GM04503 (cell line): ENCODE measurements around the gene ROBO2.

Experiments
- DNase-seq: peaks from one replicate; pipeline ENCODE4 v3.0.0-alpha.2; 2012; ENCODE audit warnings: low read depth

Gene ROBO2

DNA sequence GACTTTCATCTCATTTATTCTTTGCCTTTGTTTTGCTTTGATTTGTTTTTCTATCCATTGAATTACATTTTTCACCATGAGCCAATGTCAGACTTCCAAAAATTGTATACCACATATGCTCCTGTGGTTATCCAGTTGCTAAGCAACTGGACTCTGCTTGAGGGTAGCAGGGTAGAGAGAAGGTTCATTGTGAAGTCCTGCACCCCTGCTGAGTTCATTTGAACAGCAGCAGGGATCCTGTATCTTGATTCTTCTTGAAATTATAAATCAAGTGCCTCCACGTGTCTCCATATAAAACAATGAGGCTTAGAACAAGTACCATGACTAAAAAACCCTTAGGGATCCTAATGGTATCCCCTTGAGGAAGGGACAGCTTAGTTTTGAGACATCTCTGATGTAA, 449.3 kb downstream of the ROBO2 start:
- no peak for DNase-seq

DNA sequence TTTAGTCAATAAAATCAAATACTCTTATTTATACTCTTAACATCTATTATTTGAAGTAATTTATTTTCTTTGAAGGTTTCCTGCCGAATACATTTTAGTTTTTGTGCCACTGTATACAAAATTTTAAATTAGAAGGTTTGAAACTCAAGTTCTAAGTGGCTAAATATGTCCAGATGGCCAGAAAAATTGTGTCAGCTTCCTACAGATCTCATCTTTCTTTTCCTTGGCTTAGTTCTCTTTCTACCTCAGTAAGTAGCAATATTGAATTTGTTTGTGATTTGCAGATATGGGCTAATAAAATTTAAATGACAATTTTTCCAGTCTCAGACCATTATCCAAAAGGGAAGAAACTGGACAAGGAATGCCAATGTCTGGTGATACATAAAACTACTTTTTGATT, 452.1 kb downstream of the ROBO2 start:
- DNase-seq: no peak

DNA sequence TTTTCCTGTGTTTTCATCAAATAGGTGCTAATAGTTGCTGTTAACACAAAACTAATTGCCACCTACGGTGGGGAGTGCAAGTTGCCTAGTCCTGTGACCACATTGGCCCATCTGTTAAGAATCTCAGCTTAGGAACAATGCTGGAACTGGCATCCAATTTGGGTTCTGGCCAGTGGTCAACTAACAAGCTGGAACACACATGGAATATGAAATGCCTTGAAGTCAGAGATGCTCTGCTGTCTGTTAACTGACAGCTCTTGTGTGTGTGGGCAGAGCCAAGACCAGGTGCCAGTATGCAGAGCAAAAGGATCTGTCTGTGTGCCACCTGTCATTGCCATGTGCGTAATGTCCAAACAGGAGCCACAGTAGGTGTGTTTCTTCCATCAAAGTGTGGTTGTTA, 460.8 kb downstream of the ROBO2 start:
- no peak for DNase-seq

DNA sequence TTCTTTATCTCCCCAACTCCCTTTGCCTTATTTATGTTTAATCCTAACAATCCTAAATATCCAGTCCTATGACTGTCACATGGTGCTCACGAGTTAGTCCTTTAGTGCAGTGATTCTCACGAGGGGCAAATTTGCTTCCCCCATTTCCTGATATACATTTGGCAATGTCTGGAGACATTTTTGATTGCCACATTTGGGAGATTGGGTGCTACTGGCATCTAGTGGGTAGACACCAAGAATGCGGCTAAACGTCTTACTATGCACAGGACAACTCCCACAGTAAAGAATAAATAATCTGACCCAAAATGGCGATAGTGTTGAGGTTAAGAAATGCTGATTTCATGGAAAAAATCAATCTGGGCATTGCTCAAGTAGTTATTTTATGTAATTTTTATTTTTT, 466.5 kb downstream of the ROBO2 start:
- no peak for DNase-seq

DNA sequence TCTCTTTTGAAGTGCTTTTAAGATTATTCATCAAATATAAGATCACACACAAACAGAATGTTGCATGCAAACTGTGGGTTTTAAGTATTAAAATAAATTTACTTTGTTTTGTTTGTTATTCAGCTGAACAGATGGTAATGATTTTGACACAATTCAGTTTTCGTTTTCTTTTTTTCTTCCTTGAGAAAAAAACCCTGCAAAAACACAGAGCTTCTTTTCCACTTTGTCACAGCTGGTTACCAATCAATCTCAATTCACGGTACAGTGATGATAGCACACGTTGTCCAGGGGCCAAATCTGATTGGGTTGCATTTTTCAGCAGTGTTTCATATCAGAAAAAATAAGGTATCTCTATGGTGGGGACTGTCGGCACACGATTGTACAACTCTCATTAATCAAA, 473.6 kb downstream of the ROBO2 start:
- DNase-seq: peak; percentile 37

DNA sequence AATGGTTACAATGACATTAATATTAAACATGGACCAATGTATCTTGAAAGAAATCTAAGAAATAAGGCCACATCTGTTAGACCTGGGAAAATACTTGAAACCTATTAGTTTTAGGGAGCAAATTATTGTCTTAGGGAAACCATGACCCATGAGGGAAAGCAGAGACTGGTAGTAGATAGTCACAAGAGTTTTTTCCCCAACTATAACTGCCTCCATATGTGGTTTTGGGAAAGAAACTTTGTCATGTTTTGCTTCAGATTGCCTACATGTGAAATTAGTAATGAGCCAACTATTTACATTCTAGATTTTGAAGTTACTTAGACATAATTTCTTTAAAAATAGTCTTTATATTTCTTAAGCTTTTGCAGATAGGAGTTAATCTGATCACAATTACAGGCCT, 474.9 kb downstream of the ROBO2 start:
- no peak for DNase-seq

DNA sequence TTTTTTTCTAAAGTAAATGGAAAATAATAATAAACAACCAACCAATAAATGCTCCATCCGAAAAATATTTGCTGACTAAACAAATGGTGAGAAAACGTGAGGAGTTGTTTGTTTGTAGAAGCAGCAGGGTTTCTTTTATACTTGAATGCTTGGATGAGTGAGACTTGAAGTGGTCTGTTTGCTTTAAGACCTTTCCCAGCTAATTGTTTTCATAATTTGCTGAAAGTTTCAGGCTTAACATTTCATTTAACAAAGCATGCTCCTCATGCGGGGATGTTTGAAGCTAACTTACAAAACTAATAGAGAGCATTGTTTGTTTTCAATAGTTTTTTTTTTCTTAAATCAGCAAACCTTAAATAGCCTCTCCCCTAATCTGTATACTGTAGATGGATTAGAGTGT, 484.6 kb downstream of the ROBO2 start:
- no peak for DNase-seq

DNA sequence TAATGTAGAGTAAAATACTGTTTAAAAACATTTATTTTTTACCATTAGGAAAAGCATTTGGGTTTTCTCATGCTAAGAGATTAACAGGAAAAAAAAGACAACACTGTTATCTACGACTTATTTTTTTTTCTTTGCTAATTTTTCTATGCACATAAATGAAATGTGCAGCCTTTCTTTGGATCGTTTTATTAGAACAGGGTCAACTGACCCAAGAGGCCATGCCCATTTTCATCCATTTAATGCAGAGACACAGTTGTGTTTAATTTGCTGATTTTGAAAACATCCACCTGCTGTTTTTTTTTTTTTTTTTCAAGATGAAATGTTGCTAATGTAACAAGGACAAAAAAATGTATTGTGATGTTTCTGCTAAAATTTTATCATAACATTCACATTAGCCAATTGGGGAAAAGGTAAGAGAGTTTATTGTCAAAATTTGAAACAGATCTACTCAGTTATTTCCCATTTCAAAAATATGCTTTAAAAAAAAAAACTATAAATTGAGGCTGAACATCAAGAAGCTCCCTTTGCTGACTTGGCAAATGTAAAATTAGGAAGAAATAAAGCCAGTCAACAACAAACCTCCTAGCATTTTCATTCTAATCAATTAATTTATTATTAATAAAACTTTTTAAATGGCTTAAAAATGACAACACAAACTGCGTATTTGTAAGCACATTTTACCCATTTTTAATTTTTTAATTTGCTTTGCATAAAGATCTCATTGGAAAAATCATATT, 485.2 kb downstream of the ROBO2 start:
- no peak for DNase-seq

DNA sequence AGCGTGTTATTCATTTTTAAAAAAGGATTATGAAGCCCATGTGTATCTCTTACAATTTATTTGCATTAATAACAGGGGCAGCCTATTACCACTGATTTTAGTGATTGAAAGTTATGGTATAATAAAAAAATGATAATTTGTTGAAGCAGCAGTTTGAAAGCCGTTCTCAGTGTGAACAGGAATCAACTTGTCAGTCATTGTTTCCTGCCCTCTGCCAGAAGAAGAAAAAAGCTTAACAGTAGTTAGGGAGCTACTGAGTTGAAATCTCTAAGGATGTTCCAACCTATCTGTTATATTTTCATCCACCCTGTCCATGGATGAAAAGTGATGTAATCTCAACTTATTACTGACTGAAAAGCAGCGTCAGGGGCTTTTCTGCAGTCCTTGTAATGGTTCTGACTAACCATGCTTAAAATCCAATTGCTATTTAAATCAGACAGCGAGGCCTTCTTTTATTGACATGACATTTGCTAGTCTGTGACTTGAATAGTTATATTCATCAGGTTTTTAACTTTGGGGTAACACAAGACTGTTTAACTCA, 486.7 kb downstream of the ROBO2 start:
- DNase-seq: no peak

DNA sequence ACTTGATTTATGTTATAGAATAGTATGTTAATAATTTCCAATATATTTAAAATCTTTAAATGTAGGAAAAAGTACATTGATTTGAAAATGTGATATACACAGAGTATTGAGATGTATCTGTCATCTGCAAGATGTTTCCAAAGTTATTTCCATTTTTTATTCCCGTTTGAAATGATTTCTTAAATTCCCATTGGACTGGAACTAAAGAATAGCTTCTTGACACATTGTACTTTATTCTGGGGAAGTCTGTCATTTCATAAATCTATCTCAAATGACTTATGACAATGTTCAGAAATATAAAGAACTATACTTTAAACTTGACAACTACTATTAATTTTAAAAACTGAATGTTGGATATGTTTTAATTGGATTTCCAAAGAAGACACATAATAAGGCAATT, 489.6 kb downstream of the ROBO2 start:
- no peak for DNase-seq

DNA sequence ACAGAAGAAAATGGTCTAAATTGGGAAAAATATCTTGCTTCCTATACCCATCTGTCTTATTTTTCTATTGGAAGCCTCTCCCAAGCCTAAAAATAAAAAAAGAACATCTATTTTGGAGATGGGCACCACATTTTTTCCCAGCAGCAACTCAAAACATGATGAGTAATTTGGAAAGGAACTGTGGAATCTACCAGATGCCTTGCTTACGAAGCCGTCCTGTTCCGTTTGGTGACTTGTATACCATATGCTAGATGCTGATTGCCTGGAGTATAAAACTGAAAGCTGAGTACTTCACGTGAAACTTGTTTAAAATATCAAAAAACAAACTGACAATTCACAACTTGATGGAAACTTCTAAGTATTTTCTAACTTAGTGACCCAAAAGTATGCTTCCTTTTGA, 491.0 kb downstream of the ROBO2 start:
- DNase-seq: peak; percentile 14

DNA sequence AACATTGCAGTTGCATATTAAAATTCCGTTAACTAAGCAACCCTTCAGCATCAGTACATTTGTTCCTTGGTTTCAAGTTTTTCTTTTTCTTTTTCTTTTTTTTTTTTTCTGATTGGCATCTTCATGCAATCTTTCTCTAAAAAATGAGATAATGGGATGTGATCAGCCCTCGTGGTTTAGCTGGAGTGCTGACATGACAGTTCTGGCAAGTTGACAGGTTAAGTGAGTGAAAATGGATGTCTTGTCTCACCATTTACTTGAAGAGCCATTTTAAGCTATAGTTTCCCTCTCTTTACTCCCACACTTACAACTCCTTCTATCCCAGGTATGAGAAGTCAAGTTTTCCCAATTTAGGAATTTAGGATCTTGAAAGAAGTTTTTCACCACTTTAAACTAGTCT, 495.2 kb downstream of the ROBO2 start:
- DNase-seq: no peak

DNA sequence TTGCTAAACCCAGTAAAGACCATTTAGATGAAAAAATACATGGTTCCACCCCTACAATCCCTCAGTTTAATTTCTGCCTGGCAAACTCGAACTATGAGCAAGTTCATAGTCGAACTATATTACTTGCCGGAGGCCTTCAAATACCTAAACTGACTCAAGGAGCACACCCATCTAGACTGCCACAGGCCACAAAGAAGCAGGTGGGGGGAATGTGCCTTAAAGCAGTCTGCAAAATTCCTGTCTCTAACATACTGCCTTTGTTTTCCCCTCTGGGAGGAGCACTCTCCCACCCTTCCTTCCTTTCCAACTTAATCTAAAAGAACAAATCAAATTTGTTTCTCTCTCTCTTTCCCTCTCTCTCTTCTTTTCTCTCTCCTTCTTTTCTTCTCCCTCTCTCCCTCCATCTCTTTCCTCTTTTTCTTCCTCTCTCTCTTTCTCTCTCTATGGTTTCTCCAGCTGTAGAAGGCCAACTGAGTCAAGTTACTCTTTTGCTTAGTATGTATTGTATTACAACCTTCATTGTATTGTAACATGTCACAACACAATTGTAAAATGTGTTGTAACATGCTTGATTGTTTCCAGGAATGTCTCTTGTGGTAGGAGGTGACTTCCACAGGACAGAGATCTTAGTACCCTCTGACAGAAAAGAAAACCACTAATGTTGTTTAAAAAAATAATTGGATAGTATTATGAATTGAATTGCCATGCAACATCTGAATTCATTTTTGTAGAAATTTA, 496.3 kb downstream of the ROBO2 start:
- no peak for DNase-seq

DNA sequence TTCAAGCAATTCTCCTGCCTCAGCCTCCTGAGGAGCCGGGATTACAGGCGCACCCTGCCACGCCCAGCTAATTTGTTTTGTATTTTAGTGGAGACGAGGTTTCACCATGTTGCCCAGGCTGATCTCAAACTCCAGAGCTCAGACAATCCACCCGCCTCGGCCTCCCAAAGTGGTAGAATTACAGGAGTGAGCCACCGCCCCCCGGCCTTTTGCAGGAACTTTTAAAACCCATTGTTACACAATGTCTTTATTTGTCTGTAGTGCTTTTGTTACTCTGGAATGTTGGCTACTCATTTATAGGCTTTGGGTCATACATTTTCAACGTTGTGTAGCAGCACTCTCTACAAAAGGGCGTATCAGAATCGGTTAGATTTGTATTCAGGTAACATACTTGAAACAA, 499.1 kb downstream of the ROBO2 start:
- no peak for DNase-seq

DNA sequence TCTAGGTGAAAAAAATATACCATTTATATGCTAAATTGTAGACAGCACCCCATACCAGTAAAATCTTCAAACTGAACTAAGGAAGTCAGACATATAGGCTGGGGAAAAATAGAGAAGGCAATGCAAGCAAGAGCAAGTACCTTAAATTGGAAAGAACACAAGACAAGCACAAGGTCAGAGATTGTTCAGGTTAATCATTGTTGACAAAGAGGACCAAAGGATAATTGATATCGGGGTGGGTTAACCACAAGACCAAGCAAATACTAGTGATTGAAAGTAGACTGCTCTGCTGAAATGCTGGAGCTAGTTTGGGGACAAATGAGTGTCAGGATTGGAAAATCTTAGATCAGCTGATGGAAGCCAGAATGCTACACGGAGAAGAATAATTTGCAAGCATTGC, 499.8 kb downstream of the ROBO2 start:
- no peak for DNase-seq

DNA sequence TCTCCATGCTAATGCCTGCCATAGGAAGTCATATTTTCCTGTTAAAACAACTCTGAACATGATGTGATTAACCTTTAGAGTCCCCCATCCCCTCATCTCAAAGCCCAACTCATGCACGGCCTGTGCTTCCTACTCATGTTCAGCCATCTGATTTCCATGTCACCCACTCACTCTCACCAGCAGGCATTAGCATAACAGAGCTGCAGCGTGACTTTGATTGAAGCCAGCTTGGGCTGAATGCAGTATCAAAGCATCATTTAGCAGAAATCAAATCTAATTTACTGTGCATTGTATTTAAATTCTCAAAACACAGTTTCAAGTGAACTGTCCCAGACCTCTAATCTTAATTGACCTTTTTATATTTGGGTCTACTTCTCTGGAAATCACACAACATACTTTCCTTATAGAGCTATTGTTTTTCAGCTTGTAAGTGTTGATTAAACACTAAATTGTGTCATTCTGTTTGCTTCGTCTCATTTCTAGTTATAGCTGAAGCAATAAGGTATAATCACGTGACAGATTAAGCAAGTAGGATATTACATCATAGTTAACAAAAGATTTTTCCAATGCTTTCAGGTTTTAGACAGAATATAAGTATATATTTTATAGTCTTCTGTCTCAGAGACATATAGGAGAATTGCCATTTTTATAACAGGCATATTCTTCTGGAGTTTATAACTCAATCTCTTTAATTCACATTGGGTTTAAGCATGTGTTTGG, 501.5 kb downstream of the ROBO2 start:
- DNase-seq: no peak

DNA sequence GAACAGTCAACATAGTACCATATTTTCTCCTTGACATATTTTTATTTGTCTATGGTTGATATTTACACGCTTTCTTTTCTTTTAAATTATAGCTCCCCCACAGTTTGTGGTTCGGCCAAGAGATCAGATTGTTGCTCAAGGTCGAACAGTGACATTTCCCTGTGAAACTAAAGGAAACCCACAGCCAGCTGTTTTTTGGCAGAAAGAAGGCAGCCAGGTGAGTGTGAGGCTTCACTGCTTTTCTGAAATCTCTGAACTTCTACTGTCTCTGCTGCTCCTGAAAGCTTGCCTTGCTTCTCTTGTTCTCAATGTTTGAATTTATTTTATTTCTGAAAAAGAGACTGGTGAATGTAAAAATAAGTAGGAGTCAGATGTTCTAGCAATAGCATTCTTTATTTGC, 506.3 kb downstream of the ROBO2 start:
- no peak for DNase-seq

DNA sequence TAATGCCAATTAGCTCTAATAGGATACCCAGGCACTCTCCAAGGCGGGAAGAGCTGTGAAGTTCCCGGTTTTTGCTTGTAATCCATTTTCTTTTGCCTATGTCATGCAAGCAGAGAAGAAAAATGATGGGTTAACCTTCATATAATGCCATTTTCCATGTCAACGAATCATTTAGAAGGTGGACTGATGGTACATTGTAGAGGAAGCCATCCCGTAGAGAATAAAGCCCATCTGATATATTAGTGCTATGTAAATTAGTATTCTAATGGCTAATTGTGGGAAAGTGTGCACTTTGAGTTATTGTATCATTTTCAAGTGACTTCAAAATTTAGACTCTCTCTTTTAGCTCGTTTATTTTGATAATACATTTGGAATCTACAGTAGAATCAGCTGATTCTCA, 509.1 kb downstream of the ROBO2 start:
- no peak for DNase-seq

DNA sequence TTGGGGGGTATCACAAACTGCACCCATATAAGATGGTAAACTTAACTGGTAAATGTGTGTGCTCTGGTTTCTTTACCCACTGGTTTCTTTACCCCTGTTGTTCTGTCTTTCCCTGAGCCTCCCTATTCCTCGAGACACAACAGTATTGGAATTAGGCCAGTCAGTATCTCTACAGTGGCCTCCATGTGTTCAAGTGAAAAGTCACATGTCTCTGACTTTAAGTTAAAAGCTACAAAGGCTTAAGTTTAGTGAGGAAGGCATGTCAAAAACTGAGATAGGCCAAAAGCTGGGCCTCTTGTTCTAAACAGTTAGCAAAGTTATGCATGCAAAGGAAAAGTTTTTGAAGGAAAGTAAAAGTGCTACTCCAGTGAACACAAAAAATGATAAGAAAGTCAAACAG, 513.3 kb downstream of the ROBO2 start:
- no peak for DNase-seq

DNA sequence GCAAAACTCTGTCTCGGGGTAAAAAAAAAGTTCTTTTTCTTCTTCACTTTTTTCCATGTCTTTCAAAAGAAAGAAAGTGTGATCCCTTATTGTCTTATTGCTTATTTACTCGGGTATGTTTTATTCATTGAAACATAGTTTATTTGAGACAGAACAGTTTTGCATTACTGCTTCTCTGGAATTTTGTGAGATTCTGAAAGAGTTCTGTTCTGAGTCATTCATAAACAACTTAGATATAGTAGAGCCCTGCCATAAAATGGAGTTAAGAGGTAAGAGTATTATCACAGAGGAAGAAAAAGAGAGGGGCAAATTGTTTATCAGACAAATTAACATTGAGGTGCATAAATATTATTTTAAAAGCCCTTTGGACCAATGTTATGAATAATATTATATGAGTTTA, 522.2 kb downstream of the ROBO2 start:
- DNase-seq: no peak

DNA sequence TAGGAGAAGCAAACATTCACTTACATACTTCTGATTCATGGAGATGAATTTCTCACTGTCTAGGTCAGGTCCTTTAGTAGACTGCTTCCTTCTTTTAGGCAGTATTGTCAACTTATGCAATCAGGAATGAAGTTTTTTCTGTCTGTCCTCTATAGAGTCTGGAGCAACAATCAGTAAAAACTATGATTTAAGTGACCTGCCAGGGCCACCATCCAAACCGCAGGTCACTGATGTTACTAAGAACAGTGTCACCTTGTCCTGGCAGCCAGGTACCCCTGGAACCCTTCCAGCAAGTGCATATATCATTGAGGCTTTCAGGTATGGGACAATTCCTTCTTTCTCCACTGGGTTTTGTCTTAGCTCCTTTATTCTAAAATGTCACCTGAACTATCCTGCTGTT, 523.1 kb downstream of the ROBO2 start:
- no peak for DNase-seq

DNA sequence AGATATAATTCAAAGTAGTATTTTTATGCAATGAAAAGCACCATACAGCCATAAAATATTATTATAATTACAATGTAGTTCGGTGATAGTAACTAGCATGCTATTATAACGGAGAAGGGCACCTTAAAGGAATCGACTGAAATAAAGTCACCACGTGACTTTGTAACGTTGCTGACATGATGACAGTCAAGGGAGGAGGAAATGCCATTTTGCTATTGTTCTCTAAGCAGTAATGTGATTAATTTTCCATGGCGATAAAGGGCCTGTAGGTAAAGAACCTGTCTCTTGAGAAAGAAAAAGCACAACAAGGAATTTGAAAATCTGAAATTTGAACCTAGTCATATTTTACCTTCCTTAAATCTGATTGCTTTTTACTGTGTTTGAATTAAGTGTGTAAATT, 526.2 kb downstream of the ROBO2 start:
- no peak for DNase-seq
